HG02973 (cell line): ENCODE results near the gene CCKAR.
"Not testable (repeated sequence)": the region's sequence is repeated elsewhere in the genome, so short reads cannot be mapped to it uniquely, and the experiment has no call there.

Experiments
- ATAC-seq: cut with Tn5 transposase; IDR thresholded peaks from one replicate; pipeline ENCODE4 v1.9.1; 2021; ENCODE audit warnings: moderate library complexity; ENCODE audit not compliant: unreplicated experiment

The CCKAR gene, protein sequence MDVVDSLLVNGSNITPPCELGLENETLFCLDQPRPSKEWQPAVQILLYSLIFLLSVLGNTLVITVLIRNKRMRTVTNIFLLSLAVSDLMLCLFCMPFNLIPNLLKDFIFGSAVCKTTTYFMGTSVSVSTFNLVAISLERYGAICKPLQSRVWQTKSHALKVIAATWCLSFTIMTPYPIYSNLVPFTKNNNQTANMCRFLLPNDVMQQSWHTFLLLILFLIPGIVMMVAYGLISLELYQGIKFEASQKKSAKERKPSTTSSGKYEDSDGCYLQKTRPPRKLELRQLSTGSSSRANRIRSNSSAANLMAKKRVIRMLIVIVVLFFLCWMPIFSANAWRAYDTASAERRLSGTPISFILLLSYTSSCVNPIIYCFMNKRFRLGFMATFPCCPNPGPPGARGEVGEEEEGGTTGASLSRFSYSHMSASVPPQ

GRCh38 chr4:26490111-26490959, at the start of gene CCKAR:
CCKAR (minus strand) TSS chr4:26490484; CDS start chr4:26490267, 217 bp downstream.
- no peak for ATAC-seq

DNA sequence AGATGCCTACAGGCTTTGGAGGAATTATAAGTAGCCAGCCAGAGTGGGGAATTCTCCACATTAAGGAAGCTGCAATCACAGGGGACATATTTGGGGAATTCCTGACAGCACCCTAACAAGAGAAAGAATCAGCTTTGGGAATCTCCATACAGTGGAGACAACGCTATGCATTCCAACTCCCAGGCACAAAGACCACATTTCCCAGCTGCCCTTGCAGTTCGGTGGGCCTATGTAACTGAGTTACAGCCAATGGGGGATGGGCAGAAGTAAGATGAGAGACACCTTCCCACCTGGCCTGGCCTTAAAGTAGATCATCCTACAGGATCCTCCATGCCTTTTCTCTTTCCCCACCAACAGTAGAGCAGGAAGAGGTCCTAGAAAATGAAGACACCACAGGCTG, 43.4 kb upstream of the CCKAR start:
- ATAC-seq, result no peak

DNA sequence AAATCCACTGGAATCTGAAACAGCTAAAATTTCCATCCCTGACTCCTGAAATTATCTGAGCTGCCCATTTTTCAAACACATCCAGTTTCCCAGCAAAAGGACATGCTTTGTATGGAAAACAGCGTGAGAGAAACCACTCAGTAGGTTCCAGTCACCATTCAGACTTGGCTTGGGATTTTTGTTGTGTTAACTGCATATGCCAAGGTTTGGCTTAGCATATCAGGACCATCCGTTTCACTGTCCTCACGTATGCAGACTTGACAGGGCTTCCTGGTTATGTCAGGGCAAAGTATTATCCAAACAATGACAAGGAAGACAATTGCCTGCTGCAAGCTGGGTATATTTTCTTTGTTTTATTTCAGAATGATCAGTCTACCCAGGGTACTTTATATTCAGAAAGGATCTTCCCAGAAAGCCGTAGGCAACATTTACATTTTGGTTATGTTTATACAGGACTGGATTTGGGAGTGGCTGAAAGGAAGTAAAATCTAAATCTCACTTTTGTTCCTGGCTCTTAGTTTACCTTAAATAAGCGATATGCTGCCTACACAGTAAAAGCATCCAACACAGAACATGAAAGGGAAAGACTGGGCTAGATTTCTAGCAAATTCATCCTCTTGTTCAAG, 41.3 kb upstream of the CCKAR start:
- ATAC-seq, result no peak

GRCh38 chr4:26530099-26530498, 39.8 kb upstream of the CCKAR start:
- ATAC-seq, result no peak

DNA sequence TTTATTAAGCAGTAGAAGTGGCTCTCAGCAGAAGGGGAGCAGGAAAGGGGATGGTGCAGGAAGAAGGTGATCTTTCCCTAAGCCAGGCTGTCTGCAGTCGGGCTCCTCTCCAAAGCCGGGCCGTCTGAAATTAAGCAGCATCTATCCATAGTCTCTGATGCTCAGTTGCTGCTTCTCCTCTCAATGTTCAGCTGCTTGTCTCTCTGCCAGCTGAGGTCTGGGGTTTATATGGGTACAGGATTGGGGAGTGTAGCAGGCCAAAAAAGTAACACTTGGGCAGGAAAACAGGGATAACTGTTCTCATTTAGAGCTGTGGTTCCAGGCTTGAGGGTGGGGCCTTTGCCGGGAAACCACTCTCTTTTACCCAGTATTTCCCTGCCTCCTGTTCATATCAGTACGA, 39.2 kb upstream of the CCKAR start:
- no peak for ATAC-seq

GRCh38 chr4:26525771-26526150, 35.5 kb upstream of the CCKAR start:
- ATAC-seq, result no peak

DNA sequence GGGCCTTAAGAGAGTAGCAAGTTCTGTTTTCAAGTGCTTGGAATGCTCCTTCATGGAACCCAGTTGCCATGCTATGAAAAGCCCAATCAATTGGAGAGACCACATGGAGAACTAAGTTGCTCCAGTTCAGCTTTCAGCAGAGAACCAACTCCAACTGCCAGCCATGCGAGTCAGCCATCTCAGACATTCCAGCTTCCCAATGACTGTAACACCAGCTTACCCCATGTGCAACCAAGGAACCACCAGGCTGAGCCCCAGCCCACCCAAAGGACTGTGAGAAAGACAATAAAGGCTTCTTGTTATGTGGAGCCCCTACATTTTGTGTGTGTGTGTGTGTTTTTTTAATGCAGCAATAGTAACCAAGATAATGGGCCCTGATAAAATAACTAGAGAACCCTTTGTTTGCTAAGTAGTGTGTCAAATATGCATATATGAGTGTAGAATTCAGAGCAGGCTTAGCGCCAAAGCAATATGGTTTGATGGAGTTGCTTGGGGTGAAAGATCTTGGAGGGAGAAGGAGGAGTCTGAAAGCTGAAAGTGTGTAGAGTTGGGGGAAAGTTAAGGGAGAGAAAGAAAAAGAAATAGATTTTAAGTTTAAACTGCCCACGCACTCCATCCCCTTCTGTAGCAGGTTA, 35.0 kb upstream of the CCKAR start:
- no peak for ATAC-seq

GRCh38 chr4:26524011-26524410, 33.7 kb upstream of the CCKAR start:
- no peak for ATAC-seq

- ATAC-seq, result no peak
These were observed 32.2 kb upstream of the CCKAR start for GRCh38 chr4:26522478-26522877.

- ATAC-seq, result no peak
These were observed 30.6 kb upstream of the CCKAR start for GRCh38 chr4:26520728-26521450.

- ATAC-seq, result no peak
These were observed 25.7 kb upstream of the CCKAR start for GRCh38 chr4:26515936-26516335.

GRCh38 chr4:26510334-26510964, 20.2 kb upstream of the CCKAR start:
- ATAC-seq, result no peak

GRCh38 chr4:26509681-26510333, 19.5 kb upstream of the CCKAR start:
- ATAC-seq, result no peak

GRCh38 chr4:26507286-26507685, 17.0 kb upstream of the CCKAR start:
- no peak for ATAC-seq

GRCh38 chr4:26503844-26504243, 13.6 kb upstream of the CCKAR start:
- ATAC-seq, result no peak

GRCh38 chr4:26503427-26503826, 13.1 kb upstream of the CCKAR start:
- ATAC-seq, result no peak

DNA sequence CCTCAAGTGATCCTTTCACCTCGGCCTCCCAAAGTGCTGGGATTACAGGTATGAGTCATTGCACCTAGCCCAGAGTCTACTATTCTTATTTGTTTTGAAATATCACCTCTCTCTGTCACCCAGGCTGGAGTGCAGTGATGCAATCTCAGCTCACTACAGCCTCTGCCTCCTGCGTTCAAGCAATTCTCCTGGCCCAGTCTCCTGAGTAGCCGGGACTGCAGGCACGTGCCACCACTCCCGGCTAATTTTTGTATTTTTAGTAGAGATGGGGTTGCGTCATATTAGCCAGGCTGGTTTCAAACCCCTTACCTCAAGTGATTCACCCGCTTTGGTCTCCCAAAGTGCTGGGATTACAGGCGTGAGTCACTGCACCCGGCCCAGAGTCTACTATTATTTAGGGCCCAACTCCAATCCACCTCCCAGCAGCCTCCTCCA, 10.3 kb upstream of the CCKAR start:
- ATAC-seq, result not testable (repeated sequence)

DNA sequence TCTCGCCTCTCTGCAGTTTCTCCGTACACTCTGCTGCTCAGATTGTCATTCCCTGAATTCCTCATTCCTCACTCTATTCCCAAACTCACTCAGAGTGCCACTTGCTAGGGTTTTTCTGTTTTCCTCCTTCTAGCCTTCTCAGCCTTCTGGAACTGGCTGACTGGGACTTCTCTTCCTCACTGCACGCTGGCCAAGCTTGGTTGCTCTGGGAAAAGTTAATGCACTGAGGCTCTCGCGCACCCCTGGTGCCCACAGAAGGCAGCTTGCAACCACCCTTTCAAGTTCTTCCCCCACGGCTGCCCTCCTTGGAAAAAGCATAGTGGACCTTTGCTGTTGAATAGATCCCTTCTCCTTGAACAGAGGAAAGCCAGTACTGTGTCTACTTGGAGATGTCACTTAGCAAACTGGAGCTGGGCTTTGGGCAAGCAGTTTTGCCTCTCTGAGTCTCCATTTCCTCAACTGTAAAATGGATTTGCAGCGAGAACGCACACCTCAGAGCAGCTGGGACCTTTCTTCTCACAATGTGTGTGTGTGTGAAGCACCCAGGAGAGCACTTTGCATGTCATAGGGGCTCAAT, 6.0 kb upstream of the CCKAR start:
- no peak for ATAC-seq

GRCh38 chr4:26493461-26493860, 3.2 kb upstream of the CCKAR start:
- ATAC-seq, result no peak
